Measurements from ENCODE around the gene CARD14.
"Not testable (repeated sequence)": the region's sequence is repeated elsewhere in the genome, so short reads cannot be mapped to it uniquely, and the experiment has no call there.

CARD14 gene

DNA sequence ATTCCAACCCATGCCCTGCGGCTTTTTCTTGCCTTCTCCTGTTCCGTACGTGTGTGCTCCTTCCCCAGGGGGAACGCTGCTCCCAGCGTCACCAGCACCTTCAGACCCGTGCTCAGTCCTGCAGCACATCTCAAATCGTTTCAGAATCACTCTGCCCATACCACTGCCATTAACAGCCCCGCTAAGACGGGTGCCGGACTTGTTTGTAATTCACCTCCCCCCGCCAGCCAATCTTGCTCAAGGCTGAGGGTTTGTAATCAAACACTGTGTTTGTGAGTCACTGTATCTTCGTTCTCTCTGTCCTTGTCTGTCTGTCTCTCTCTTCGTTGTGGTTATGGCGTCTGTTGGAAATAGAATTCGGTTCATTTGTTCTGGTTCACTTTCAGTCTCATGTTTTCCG, 17.3 kb downstream of the CARD14 start:
- DNase-seq = no peak

DNA sequence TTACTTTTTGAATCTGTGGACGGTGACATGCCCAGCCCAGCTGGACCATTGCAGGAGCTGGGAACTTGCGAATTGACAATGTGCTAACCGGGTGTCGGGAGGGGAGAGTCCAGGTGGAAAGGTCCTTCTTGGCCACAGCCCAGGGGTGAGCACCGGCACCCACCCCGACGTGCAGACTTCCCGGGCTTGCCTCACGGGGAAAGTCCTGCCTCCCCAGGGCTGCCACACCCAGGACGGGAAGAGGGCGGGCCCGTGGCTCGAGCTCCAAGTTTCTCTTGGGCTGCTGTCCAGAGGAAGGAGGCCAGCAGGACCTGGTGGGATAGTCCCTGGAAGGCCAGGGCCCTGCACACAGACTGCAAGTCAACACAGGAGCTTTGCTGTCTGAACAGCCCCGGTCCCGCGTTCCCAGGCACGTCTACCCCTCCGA, 17.7 kb downstream of the CARD14 start:
- no peak for DNase-seq

DNA sequence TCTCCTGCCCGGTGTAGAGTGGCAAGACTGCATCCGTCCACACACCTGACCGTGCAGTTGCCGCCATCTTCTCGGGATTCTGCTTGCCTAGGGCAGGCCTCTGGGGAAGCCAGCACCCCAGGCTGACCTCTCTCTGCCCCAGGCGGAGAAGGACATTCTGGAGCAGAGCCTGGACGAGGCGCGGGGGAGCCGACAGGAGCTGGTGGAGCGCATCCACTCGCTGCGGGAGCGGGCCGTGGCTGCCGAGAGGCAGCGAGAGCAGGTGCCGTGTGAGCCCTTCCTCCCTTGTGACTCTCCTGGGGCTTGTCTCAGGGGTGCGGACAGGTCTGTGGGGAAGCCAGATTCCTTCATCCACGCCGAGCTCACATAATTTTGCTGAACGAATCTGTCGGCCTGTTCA, 19.8 kb downstream of the CARD14 start:
- no peak for DNase-seq

DNA sequence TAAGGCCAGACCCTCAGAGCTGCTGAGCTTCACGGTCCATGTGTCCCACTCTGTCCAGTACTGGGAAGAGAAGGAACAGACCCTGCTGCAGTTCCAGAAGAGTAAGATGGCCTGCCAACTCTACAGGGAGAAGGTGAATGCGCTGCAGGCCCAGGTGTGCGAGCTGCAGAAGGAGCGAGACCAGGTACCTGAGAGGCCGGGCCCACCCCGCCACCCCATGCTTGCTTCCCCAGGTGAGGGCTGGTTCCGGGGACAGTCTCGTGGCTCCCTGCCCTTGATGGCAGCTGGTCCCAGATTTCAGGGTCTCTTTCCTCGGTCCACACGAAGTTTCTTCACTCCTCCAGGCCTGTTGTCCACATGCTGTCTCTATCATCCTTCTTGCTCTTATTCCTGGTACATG, 20.9 kb downstream of the CARD14 start:
- no peak for DNase-seq

DNA sequence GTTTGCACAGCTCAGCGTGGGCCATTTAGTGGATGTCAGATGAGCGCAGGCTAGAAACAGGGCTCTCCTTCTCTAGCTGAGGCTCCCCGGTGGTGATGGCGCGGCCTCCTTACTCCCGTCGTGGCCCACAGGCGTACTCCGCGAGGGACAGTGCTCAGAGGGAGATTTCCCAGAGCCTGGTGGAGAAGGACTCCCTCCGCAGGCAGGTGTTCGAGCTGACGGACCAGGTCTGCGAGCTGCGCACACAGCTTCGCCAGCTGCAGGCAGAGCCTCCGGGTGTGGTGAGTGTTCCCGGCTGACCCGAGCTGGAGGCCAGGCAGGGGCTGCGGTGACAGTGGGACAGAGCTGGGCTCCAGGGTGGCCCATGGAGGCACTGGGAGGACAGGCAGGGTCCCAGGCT, 21.4 kb downstream of the CARD14 start:
- no peak for DNase-seq

DNA sequence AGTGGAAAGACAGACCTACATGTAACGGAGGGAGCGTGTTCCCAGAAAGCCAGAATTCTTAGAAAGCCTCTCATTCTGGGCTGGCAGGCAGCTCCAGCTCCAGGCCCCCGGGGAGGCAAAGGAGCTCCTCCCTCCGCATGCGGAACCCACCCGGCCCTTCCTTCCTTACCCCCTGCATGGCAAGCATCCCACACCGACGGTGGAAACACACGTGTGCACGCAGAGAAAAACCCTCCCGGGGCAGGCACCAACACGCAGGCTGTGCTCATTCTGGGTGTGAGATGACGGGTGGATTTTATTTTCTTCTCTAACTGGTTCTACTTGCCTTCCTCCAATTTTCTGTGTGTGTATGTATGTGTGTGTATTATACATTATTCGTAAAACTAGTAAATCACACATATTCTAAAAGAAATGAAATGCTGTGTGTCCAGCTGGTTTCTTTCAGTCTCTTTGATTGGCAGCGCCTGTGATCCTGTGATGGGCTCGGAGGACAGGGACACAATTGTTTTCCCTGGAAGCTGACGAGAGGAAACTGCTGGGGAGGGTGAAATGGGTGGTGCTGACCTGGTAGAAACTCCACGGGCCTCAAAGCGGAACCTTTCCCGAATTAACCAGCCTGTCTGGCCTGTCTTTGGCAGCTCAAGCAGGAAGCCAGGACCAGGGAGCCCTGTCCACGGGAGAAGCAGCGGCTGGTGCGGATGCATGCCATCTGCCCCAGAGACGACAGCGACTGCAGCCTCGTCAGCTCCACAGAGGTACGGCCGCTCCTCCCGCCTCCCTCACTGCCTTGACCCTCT, 22.2 kb downstream of the CARD14 start:
- peak; percentile 28 for DNase-seq

DNA sequence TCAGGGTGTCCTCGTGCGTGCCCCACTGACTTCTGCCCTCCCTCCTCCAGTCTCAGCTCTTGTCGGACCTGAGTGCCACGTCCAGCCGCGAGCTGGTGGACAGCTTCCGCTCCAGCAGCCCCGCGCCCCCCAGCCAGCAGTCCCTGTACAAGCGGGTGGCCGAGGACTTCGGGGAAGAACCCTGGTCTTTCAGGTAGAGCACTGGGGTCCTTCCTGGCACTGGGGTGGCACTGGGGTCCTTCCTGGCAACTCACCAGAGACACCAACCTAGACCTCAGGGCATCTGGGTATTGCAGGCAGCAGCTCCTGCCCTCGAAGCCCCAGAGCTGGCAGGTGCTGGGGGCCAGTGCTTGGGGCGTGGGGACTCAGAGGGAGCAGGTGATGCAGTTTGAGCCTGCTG, 25.3 kb downstream of the CARD14 start:
- no peak for DNase-seq

DNA sequence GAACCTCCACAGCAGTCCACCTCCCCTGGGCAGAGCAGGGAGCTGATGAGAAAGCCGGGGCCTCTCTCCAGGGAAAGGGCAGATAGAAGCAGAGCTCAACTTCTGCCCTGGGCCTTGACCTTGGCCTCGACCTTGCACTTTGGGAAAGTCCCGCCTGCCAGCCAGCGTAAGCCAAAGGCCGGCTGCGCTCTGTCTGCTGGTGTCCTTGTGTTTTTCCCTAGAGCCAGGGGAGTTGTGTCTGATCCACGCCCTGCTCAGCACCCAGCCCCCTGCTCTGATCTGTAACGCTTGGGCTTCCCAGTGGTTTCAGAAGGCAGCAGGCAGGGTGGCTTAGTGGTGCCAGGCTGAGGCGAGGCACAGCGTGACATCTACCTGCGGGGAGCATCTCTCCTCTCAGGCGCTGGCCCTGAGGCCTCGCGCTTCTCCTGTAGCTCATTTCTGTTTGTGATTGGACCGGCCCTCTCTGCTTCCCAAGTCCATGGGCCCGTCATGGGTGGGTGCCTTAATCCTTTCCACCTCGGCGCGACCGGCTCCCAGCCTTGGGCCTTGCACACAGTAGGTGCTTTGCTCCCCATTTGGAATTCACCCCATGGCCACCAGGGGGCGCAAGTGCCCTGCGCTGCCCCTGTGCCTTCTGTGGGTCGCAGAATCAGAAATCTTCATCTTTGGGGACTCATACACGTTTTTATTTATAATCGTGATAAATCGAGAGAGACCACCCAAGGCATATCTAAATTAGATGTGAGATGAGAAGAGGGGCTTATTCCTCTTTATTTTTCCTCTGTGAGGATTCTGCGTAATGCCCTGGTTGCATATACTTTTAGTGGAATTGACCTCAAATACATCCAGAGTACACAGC, 26.1 kb downstream of the CARD14 start:
- no peak for DNase-seq

DNA sequence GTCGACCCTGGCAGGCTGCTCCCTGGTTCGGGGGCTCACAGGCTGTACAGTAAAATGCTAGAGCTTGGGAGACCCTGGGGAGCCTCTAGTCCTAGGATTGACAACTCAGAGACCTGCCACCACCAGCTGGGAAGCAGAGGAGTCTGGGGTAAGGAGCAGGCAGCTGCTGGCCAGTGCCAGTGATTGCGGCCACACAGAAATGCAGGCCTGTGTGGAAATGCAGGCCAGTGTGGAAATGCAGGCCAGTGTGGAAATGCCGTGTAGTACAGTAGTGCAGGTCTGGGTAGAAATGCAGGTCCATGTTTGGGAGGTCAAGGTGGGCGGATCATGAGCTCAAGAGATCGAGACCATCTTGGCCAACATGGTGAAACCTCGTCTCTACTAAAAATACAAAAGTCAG, 26.8 kb downstream of the CARD14 start:
- DNase-seq = no peak

DNA sequence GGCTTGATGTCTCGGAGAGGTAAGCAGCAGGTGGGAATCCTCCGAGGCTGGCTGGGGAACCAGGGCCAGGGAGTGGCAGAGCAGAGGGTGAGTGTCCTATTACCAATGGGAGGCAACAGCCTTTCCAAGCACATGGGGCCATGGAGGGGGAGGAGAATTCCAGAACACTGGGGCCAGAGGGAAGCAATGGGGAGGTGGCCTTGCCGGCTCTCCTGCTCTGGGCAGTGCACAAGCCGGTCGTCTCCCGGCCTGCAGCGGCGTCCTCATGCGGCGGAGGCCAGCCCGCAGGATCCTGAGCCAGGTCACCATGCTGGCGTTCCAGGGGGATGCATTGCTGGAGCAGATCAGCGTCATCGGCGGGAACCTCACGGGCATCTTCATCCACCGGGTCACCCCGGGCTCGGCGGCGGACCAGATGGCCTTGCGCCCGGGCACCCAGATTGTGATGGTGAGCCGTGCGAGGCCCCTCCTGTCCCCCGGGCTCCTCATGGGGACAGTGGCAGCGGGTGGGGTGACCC, 28.4 kb downstream of the CARD14 start:
- no peak for DNase-seq

DNA sequence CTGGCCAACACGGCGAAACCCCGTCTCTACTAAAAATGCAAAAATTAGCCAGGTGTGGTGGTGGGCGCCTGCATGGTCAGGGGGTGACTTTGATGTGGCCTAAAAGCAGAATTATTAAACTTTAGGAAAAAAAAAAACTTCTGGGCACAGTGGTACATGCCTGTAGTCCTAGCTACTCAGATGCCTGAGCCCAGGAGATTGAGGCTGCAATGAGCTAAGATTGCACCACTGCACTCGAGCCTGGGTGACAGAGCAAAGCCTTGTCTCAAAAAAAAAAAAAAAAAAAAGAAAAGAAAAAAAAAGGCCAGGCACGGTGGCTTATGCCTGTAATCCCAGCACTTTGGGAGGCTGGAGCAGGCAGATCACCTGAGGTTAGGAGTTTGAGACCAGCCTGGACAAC, 29.5 kb downstream of the CARD14 start:
- not testable (repeated sequence) for DNase-seq

DNA sequence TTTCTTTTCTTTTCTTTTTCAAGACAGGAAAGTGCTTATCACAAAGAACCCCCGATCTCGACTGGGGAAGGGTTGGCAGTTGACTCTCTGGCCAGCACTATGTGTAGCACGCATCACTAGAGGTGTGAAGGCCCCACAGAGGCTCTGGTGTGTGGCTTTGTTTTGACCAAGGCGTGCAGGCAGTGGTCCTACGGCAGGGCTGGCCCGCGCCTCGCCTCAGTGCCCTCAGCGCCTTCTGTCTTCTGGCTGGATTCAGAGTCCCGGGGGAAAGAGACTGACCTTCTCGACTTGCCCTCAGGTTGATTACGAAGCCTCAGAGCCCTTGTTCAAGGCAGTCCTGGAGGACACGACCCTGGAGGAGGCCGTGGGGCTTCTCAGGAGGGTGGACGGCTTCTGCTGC, 31.6 kb downstream of the CARD14 start:
- DNase-seq = no peak

DNA sequence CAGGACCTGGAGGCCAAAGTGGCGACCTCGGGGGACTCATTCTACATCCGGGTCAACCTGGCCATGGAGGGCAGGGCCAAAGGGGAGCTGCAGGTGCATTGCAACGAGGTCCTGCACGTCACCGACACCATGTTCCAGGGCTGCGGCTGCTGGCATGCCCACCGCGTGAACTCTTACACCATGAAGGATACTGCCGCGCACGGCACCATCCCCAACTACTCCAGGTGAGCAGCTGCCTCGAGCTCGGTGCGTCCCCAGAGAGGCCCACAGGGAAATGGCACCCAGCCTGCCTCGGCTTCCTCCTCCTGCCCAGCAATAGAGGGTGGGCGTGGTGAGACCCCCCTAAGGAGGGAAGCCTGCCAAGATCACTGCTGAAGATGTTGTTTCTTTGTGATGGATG, 32.4 kb downstream of the CARD14 start:
- DNase-seq = no peak

DNA sequence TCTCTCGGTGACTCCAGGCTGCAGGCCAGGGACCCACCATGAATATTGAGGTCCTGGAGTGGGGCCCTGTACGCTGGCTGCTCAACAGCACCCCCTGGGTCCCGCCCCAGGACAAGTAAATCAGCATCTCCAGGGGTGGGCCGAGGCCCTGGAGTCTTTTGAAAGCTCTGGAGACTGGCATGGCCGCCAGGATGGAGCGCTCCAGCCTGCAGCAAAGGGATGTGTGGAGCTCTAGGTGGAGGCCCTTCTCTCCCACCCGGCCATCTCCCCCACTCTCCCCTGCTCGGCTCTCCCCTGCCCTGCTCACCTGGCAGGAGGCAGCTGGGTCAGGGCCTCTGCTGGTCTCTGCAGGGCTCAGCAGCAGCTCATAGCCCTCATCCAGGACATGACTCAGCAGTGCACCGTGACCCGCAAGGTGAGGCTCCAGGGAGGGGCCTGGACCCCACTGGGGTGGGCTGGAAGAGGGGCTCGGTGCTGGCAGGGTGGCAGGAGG, 33.7 kb downstream of the CARD14 start:
- no peak for DNase-seq

DNA sequence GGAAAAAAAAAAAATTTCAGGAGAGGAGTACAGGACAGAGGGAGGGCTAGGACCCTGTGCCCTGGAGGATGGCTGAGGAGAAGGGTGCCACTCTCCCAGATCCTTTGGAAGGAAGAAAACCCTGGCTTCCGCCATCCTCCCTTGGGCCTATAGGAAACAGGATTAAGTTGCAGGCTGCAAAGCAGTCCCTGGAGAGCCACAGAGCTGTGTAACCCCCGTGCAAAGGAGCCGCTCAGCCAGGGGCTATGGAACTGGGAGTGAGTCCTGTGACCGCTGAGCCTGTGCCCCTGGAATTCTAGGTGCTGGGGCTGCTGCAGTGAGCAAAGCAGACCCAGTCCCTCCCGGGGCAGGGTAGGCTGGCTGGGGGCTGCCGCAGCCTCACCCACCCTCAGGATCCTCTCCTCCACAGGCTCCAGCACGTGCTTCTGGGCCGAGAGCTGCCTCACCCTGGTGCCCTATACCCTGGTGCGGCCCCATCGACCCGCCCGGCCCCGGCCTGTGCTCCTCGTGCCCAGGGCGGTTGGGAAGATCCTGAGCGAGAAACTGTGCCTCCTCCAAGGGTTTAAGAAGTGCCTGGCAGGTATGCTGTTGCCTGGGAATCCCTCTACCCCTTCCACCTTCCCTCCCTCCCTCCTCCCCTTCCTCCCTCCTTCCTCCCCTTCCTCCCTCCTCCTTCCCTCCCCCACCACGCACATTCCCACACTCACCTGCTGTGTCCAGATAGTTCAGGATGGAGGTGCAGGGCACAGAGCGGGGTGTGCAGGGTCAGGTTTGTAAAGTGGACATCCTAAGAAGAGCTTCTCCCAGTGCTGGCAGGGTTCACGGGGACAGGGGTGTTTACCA, 35.0 kb downstream of the CARD14 start:
- no peak for DNase-seq

DNA sequence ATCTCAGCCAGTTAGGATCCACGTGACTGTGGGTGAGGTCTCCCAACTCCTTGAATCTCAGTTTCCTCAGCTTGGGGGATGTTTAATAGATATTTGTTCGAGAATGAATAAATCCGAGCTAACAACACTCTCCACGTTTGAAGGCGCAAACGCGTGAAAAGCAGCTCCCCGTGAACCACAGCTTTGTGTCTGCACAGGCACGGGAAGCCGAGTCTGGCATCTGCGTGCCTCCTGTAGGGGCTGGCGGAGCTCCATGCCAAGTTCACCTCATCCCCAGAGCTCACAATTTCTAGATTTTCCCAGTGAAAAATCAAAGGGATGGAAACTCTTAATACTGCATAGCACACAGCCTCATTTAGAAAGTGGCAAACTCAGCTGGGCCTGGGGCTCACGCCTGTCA, 36.0 kb downstream of the CARD14 start:
- DNase-seq = no peak

DNA sequence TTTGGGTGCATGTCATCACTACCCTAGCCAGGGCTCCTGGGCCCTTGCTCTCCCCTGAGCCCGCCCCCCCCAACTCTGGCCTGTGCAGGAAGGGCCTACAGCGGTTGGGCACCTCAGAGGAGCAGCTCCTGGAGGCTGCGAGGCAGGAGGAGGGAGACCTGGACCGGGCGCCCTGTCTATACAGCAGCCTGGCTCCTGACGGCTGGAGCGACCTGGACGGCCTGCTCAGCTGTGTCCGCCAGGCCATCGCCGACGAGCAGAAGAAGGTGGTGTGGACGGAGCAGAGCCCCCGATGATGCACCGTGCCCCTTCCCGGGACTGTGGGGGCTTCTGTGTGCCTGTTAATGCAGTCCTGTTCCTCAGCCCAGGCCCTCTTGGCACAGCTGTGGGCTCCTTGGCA, 38.2 kb downstream of the CARD14 start:
- DNase-seq = no peak

DNA sequence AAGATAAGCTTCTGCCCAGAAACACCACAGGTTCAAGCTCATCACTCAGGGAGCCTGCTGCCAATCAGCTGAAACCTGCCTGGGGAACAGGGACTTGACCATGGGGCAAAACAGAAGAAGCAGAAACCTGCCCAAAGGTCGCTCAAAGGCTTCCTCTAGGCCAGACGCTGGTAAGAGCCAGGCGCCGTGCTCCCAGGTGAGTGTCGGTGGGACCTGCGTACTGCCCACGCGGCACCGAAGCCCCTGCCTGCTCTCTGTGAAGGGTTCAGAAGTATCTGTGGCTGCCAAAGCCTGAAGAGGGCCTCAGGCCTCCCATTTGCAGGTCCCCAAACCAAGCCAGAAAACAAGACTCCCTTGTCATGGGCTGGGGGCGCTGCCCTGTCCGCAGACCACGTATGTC, 39.9 kb downstream of the CARD14 start:
- no peak for DNase-seq

DNA sequence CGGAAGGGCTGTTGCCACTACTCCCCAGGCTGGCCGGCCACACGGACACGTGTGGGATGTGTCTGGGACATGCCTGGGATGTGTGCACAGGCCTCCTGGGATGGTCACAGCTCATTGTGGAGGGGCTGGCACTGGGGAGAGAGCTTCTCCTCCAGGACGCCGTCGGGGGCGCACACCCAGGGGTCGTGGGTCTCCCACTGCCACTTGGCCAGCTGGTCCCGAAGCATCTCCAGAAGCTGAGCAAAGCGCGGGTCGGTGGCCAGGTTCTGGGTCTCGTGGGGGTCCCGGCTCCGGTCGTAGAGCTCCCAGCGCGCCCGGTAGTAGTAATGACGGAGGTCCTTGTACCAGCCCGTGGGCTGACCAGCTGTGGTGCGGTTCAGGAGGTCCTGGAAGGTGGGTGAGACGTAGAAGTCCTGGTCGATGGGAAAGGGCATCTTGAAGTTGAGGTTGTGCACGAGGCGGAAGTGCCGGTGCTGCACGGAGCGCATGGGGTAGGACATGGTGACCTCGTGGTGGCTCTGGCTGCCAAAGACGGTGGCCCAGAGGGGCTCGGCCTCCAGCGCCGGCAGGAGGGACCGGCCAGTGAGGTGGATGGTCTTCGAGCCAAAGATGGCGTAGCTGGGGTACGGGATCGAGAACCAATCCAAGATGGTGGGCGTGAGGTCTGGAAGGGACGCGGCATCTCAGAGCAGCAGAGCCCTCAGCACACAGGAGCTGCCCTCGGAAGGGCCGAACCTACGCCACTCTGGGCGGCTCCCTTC, 40.7 kb downstream of the CARD14 start:
- no peak for DNase-seq

DNA sequence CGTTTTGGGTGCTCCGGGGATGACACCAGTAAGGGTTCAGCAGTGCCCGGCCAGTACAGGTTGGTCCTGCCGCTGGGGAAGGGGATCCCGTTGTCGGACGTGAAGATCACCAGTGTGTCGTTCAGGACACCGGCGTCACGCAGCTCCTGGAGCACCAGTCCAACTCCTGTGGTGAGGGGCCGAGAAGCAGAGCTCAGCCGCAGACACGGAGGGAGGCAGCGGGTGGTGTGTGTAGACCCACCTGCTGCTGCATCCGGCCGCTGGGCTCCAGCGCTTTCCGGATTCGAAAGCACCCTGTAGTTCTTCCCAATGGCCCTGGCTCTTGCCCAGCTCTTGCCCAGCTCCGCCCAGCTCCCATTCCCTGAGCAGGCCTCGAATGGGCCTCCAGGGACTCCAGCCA, 42.3 kb downstream of the CARD14 start:
- no peak for DNase-seq

DNA sequence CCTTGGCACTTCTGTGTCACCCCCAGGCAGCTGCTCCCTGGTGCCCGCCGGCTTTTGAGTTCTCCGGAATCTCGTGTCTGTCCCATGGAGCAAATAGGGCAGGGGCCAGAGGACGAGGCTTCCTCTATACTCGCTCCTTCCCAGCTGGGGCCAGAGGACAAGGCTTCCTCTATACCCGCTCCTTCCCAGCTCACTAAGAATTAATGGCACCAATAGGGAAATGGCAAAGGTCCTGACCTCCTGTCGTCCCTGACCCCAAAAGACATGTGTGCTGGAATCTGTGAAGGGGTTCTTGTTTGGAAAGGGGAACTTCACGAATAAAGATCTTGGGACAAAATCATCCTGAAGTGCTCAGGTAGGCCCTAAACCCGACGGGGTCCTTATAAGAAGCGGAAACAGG, 42.7 kb downstream of the CARD14 start:
- no peak for DNase-seq

DNA sequence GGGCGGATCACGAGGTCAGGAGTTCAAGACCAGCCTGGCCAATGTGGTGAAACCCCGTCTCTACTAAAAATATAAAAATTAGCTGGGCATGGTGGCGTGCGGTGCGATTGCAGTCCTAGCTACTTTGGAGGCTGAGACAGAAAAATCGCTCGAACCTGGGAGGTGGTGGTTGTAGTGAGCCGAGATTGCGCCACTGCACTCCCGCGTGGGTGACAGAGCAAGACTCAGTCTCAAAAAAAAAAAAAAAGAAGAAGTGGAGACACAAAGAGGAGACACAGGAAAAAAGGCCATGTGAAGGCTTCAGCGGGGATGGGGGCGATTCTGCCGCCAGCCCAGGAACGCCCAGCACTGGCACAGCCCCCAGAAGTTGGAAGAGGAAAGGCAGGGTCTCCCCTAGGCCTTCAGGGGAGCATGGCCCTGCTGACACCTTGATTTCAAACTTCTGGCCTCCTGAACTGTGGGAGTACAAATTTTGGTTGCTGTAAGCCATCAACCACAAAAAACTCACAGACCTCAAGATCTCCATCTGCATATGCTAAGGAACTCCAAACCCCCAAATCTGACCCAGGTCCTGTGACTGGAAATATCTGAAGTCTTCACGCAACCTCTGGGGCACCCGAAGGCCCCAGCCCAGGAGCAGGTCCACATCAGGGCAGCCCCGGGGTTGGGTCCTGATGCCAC, 43.3 kb downstream of the CARD14 start:
- DNase-seq = no peak

Measured in midbrain (tissue), 1 donor.